Measurements from ENCODE around the gene IL17RC. TPM values are rescaled to one million over a fixed set of nuclear protein-coding genes. Genes with fewer than 3 reads are reported as not detected.

The IL17RC gene
- total RNA-seq, 1 experiment from 2014 or later, result 45.0 TPM

GRCh38 chr3:9881441-9881840, 35.5 kb upstream of the IL17RC start:
- H3K27ac ChIP-seq, result no peak overlapping the region
- no peak overlapping the region for H2AFZ ChIP-seq
- H4K20me1 ChIP-seq (ENCODE audit: insufficient read depth), result no peaks in the 10 kb centered on the region
- H3K36me3 ChIP-seq (ENCODE audit: low read depth), result no peaks in the 10 kb centered on the region
- no peaks in the 10 kb centered on the region for H3K79me2 ChIP-seq (ENCODE audit: low read depth)
- no peak overlapping the region for H3K4me3 ChIP-seq
- H3K9me3 ChIP-seq (ENCODE audit: insufficient read depth, low read depth), result no peaks in the 10 kb centered on the region
- peaks cover 24% of the 10 kb centered on the region for H3F3A ChIP-seq (ENCODE audit: insufficient read depth, low read depth)
- no peak for DNase-seq
- BruUV-seq (replicated peaks), result no TSS peak
- no peak overlapping the region for H3K4me2 ChIP-seq
- ChIA-PET POLR2A (ENCODE audit: unreplicated experiment) (no interaction called here), CTCF (no interaction called here)
- intact Hi-C loops (cut with micrococcal nuclease; ENCODE audit: unreplicated experiment), result no loop called here
- TF ChIP-seq CTCF (conservative IDR thresholded peaks at IDR 0.05), result no peak
- TF ChIP-seq EZH2 (IDR thresholded peaks at IDR 0.05; ENCODE audit: low read depth), result no peak
- no peaks in the 10 kb centered on the region for H3K27me3 ChIP-seq (ENCODE audit: insufficient read depth, low read depth)
- H3K9me2 ChIP-seq (ENCODE audit: insufficient read depth), result no peaks in the 10 kb centered on the region
- H3K4me1 ChIP-seq (replicated peaks; ENCODE audit: insufficient read depth), result peaks cover 43% of the 10 kb centered on the region

- Histone ChIP-seq H3K27ac (peak overlapping the region; percentile 93), H4K20me1 (ENCODE audit: insufficient read depth) (no peaks in the 10 kb centered on the region), H3K9me3 (ENCODE audit: insufficient read depth, low read depth) (no peaks in the 10 kb centered on the region), H3K4me3 (peak overlapping the region; percentile 22; the same call in 1 of the 2 replicates), H3K4me2 (peak overlapping the region; percentile 73), H3K9me2 (ENCODE audit: insufficient read depth) (no peaks in the 10 kb centered on the region), H3F3A (ENCODE audit: insufficient read depth, low read depth) (peaks cover 24% of the 10 kb centered on the region), H3K27me3 (ENCODE audit: insufficient read depth, low read depth) (no peaks in the 10 kb centered on the region), H2AFZ (no peak overlapping the region), H3K4me1 (replicated peaks; ENCODE audit: insufficient read depth) (peaks cover 35% of the 10 kb centered on the region), H3K36me3 (ENCODE audit: low read depth) (no peaks in the 10 kb centered on the region), H3K79me2 (ENCODE audit: low read depth) (no peaks in the 10 kb centered on the region)
- BruUV-seq (replicated peaks), result TSS peak; percentile 90
- intact Hi-C loops (cut with micrococcal nuclease; ENCODE audit: unreplicated experiment), result loop anchor here (2.0 kb wide), 1 partner anchor 39 kb away; the partner anchor contains the start of gene RPUSD3
- POLR2A ChIA-PET (ENCODE audit: unreplicated experiment), result interaction anchor here (0.6 to 0.7 kb wide), 2 partner anchors 20 to 32 kb away, joined by 3 to 9 read pairs; no protein-coding TSS in a partner anchor
- DNase-seq, result no peak
- CTCF ChIA-PET, result interaction anchor here (0.7 kb wide), 2 partner anchors 15 to 49 kb away, joined by 4 to 19 read pairs; no protein-coding TSS in a partner anchor
- TF ChIP-seq EZH2 (IDR thresholded peaks at IDR 0.05; ENCODE audit: low read depth), result no peak
- no peak for TF ChIP-seq CTCF (conservative IDR thresholded peaks at IDR 0.05)
Measured at GRCh38 chr3:9883706-9884554, 33.0 kb upstream of the IL17RC start.

- TSS peak; percentile 99 for BruUV-seq (replicated peaks)
- peaks cover 29% of the 10 kb centered on the region for H3K4me1 ChIP-seq (replicated peaks; ENCODE audit: insufficient read depth)
- no peak overlapping the region for H3K4me3 ChIP-seq
- peaks cover 28% of the 10 kb centered on the region for H3F3A ChIP-seq (ENCODE audit: insufficient read depth, low read depth)
- no peak for TF ChIP-seq CTCF (conservative IDR thresholded peaks at IDR 0.05)
- TF ChIP-seq EZH2 (IDR thresholded peaks at IDR 0.05; ENCODE audit: low read depth), result no peak
- CTCF ChIA-PET, result interaction anchor here (0.6 kb wide), 1 partner anchor 10 kb away, joined by 8 read pairs; no protein-coding TSS in a partner anchor
- H3K9me3 ChIP-seq (ENCODE audit: insufficient read depth, low read depth), result no peaks in the 10 kb centered on the region
- H3K9me2 ChIP-seq (ENCODE audit: insufficient read depth), result no peaks in the 10 kb centered on the region
- intact Hi-C loops (cut with micrococcal nuclease; ENCODE audit: unreplicated experiment), result loop anchor here (2.0 kb wide), 1 partner anchor 40 kb away; the partner anchor contains the start of gene RPUSD3
- peak overlapping the region; percentile 93 for H3K27ac ChIP-seq
- no peaks in the 10 kb centered on the region for H3K27me3 ChIP-seq (ENCODE audit: insufficient read depth, low read depth)
- no peak overlapping the region for H2AFZ ChIP-seq
- peak overlapping the region; percentile 73 for H3K4me2 ChIP-seq
- DNase-seq, result peak; percentile 62 to 88
- H3K79me2 ChIP-seq (ENCODE audit: low read depth), result no peaks in the 10 kb centered on the region
- H4K20me1 ChIP-seq (ENCODE audit: insufficient read depth), result no peaks in the 10 kb centered on the region
- H3K36me3 ChIP-seq (ENCODE audit: low read depth), result no peaks in the 10 kb centered on the region
- POLR2A ChIA-PET (ENCODE audit: unreplicated experiment), result interaction anchor here (0.6 to 0.7 kb wide), 2 partner anchors 81 to 92 kb away, joined by 3 to 4 read pairs; partner anchors contain the start of gene ARPC4
Measured at GRCh38 chr3:9884555-9885165, 32.2 kb upstream of the IL17RC start.

Data from PC-9 (cell line).